Glutamatergic neuron (in vitro differentiated cells): ENCODE measurements around the gene APOF. TPM values are rescaled to one million over a fixed set of nuclear protein-coding genes. Genes with fewer than 3 reads are reported as not detected.
"Not testable (repeated sequence)": the region's sequence is repeated elsewhere in the genome, so short reads cannot be mapped to it uniquely, and the experiment has no call there.

Experiments
- DNase-seq: peaks from one replicate; pipeline ENCODE4 v3.0.0; 2022
- H3K27ac Mint-ChIP-seq: one replicate; pipeline ENCODE4 v1.8.0; 2020; ENCODE audit warnings: mild to moderate bottlenecking, mixed read lengths, inconsistent platforms; ENCODE audit not compliant: unreplicated experiment
- H3K27me3 Mint-ChIP-seq: one replicate; pipeline ENCODE4 v1.8.0; 2020; ENCODE audit warnings: mild to moderate bottlenecking, moderate library complexity, mixed read lengths, inconsistent platforms; ENCODE audit not compliant: unreplicated experiment
- H3K36me3 Mint-ChIP-seq: one replicate; pipeline ENCODE4 v1.8.0; 2020; ENCODE audit warnings: mild to moderate bottlenecking, mixed read lengths, inconsistent platforms; ENCODE audit not compliant: unreplicated experiment
- H3K4me1 Mint-ChIP-seq: one replicate; pipeline ENCODE4 v1.8.0; 2020; ENCODE audit warnings: mild to moderate bottlenecking, low read depth, mixed read lengths, inconsistent platforms; ENCODE audit not compliant: unreplicated experiment
- H3K4me3 Mint-ChIP-seq: one replicate; pipeline ENCODE4 v1.8.0; 2020; ENCODE audit warnings: mild to moderate bottlenecking, mixed read lengths, inconsistent platforms; ENCODE audit not compliant: unreplicated experiment
- H3K9me3 Mint-ChIP-seq: one replicate; pipeline ENCODE4 v1.8.0; 2020; ENCODE audit warnings: mild to moderate bottlenecking, moderate library complexity, mixed read lengths, inconsistent platforms; ENCODE audit not compliant: unreplicated experiment
- long read RNA-seq: library from polyadenylated mRNA; unstranded; transcript quantifications from one replicate; pipeline ENCODE4 v2.0.0, GENCODE V29; 2020; ENCODE audit not compliant: unreplicated experiment
- total RNA-seq: library from RNA; stranded (reverse); fragmentation: NEBNext Ultra II Directional; extraction: Animal tissue kit (Norgen Biotek cat#: 25700); gene quantifications from one replicate; pipeline ENCODE4 v1.2.1, GENCODE V29; 2021; ENCODE audit not compliant: unreplicated experiment
- TF ChIP-seq, protein P1 (sequence below): fragments of 200-600 bp; sonication (generic); IDR thresholded peaks from one replicate; pipeline ENCODE4 v1.5.0; 2021; ENCODE audit not compliant: partially characterized antibody, unreplicated experiment

Gene APOF, protein sequence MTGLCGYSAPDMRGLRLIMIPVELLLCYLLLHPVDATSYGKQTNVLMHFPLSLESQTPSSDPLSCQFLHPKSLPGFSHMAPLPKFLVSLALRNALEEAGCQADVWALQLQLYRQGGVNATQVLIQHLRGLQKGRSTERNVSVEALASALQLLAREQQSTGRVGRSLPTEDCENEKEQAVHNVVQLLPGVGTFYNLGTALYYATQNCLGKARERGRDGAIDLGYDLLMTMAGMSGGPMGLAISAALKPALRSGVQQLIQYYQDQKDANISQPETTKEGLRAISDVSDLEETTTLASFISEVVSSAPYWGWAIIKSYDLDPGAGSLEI
- total RNA-seq = not detected
- long read RNA-seq = 0 reads

DNA sequence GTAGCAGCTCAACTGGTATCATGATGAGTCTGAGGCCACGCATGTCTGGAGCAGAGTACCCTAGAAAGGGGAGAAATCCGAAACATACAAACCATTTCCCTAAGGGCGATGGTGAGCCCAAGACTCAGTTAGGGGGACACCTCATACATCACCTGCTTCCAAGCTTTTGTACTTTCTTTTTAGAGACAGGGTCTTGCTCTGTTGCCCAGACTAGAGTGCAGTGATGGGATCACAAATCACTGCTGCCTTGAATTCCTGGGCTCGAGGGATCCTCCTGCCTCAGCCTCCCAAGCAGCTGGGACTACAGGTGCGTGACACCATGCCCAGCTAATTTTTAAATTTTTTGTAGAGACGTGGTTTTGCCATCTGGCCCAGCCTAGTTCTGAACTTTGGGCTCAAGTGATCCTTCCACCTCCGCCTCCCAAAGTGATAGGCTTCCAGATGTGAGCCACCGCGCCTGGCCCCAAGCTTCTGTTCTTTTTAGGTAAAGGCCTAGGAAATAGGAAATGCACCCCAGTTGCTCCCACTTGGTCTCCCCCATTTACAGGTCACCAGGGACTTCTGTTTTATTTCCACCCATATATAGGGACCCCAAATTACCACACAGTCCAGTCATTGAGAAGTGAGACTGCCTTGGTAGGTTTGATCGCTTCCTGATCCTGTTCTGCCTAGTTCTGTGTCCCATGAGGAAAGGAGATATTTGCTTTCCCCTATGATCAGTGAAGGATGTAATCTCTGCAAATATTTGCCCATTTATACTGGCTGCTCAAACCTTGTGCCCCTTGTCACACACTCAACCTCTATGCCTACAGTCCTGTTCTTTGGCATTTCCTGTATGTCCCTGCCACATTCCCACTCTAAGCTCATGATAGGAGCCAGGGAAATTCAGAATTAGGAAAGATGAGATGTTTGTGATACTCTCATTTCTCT is at the start of gene APOF:
Gene APOF (minus strand): TSS at position 728 of the 930 bp plus-strand sequence. CDS start 112 bp downstream, at position 616.
- no peaks in the 10 kb centered on the region for H3K36me3 Mint-ChIP-seq
- peaks cover 4% of the 10 kb centered on the region for H3K9me3 Mint-ChIP-seq
- H3K4me1 Mint-ChIP-seq = peaks cover 6% of the 10 kb centered on the region
- DNase-seq = no peak
- H3K27ac Mint-ChIP-seq = no peak within 1 kb of the TSS
- peak within 1 kb of the TSS; percentile 87 for H3K4me3 Mint-ChIP-seq
- H3K27me3 Mint-ChIP-seq = peaks cover 11% of the 10 kb centered on the region
- TF ChIP-seq, protein P1, sequence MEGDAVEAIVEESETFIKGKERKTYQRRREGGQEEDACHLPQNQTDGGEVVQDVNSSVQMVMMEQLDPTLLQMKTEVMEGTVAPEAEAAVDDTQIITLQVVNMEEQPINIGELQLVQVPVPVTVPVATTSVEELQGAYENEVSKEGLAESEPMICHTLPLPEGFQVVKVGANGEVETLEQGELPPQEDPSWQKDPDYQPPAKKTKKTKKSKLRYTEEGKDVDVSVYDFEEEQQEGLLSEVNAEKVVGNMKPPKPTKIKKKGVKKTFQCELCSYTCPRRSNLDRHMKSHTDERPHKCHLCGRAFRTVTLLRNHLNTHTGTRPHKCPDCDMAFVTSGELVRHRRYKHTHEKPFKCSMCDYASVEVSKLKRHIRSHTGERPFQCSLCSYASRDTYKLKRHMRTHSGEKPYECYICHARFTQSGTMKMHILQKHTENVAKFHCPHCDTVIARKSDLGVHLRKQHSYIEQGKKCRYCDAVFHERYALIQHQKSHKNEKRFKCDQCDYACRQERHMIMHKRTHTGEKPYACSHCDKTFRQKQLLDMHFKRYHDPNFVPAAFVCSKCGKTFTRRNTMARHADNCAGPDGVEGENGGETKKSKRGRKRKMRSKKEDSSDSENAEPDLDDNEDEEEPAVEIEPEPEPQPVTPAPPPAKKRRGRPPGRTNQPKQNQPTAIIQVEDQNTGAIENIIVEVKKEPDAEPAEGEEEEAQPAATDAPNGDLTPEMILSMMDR = no peak

DNA sequence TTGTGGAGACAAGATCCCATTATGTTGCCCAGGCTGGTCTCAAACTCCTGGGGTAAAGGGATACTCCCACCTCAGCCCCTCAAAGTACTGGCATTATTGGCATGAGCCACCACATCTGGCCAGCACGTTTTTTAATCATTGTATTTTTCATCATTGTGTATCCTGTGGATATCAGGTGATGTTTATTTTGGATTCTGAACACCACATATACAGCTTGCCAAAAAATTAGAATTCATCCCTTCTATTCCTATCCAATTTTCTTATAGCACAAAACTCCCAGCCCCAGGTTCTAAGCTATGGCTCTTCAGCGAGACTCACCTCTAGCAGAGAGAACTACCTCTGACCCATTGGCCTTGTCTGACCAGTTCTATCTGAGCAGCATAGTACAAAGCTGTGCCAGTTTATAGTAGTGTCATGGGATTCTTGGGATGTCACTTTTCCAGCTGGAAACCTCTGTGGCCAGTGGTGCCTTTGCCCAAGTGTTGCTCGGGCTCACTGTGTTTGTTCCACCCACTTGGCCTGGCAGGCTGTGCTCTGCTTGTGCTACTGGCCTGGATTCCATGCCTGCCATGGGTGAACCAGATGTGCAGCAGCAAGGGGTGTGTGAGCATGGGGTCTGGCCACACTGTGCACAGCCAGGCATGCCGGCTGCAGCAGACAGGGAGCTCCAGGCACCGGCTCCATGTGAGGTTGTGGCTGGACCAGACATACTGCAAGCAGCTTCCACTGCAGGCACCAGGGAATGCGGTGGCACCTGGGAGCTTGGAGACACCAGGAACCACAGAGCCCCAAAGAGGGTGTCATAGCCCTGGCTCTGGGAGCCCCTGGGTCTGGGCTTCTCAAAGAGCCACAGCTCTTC is 49.4 kb upstream of the APOF start:
- no peak for DNase-seq
- TF ChIP-seq, protein P1 = no peak
- Mint-ChIP-seq H3K9me3 (no peaks in the 10 kb centered on the region), H3K27ac (no peak overlapping the region), H3K4me1 (no peaks in the 10 kb centered on the region), H3K4me3 (no peak overlapping the region), H3K36me3 (peaks cover 4% of the 10 kb centered on the region), H3K27me3 (no peaks in the 10 kb centered on the region)

DNA sequence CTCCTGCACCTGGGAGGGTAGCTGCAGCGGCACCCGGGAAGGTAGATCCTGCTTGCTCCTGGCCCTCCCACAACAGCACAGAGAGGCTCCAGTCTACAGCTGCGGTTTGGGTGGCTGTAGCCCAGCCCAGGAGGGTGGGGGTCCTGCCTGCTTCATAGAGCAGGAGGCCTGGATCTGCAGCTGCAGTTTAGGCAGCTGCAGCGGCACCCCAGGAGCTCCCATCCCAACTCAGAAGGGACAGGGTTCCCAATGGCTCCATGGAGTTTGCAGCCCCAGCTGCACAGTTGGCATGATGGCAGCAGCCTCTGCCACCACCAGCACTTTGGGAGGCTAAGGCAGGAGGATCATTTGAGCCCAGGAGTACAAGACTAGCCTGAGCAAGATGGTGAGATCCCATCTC is 48.1 kb upstream of the APOF start:
- no peak for DNase-seq
- Mint-ChIP-seq H3K27me3 (no peaks in the 10 kb centered on the region), H3K4me1 (no peaks in the 10 kb centered on the region), H3K9me3 (no peaks in the 10 kb centered on the region), H3K36me3 (peaks cover 4% of the 10 kb centered on the region), H3K4me3 (no peak overlapping the region), H3K27ac (no peak overlapping the region)
- TF ChIP-seq, protein P1 = no peak

DNA sequence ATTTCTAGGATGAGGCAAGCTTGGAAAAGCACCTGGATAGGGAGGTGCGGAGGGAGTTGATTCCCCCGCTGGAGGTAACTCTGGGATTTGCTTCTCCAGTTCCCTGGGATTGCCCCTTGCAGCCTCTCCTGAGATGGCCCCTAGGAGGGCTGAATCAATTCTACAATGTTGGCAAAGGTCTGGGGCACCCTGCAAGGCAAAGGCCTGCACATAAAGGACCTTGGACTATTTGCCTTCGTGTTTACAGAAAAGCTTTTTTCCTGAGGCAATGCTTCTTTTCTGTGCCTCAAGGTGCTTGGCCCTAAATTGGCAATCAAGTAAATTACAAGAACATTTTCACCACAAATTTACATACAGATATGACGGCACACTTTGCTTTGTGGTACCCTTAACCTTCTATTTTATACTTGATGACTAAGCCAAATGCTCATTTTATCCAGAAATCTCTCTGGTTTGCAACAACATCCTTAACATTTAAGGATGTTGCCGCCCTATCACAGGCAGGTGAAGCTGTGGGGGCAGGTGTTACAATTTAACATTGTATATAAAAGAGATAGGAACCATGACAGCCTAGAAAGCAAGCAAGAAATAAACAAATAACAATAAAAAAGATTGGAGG is 46.3 kb upstream of the APOF start:
- H3K4me3 Mint-ChIP-seq = no peak overlapping the region
- no peak overlapping the region for H3K27ac Mint-ChIP-seq
- H3K36me3 Mint-ChIP-seq = peaks cover 4% of the 10 kb centered on the region
- no peaks in the 10 kb centered on the region for H3K4me1 Mint-ChIP-seq
- TF ChIP-seq, protein P1 = no peak
- no peak for DNase-seq
- no peaks in the 10 kb centered on the region for H3K9me3 Mint-ChIP-seq
- H3K27me3 Mint-ChIP-seq = no peaks in the 10 kb centered on the region

DNA sequence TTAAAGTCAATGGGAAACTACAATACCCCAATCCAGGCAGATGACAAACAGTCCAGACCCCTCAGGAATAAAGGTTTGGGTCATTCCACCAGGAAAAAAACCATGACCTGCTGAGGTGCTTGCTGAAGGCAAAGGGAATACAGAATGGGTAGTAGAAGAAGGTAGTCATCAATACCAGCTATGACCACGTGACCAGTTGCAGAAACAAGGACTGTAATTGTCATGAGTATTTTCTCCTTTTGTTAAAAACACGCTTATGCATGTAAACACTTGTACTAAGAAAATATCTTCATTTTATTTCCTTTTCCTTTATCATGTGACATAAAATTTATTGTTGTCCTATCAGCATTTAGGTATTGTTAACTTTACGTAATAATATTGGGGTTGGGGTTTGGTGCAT is 41.6 kb upstream of the APOF start:
- not testable (repeated sequence) for H3K27me3 Mint-ChIP-seq, H3K36me3 Mint-ChIP-seq, H3K9me3 Mint-ChIP-seq, H3K27ac Mint-ChIP-seq, H3K4me3 Mint-ChIP-seq, H3K4me1 Mint-ChIP-seq, DNase-seq

DNA sequence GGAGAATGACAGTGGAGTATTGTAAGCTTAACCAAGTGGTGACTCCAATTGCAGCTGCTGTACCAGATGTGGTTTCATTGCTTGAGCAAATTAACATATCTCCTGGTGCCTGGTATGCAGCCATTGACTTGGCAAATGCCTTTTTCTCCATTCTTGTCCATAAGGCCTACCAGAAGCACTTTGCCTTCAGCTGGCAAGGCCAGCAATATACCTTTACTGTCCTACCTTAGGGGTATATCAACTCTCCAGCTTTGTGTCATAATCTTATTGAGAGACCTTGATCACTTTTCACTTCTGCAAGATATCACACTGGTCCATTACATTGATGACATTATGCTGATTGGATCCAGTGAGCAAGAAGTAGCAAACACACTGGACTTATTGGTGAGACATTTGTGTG is 39.0 kb upstream of the APOF start:
- not testable (repeated sequence) for H3K9me3 Mint-ChIP-seq, H3K27ac Mint-ChIP-seq, H3K4me3 Mint-ChIP-seq, H3K36me3 Mint-ChIP-seq, DNase-seq, H3K4me1 Mint-ChIP-seq, H3K27me3 Mint-ChIP-seq

DNA sequence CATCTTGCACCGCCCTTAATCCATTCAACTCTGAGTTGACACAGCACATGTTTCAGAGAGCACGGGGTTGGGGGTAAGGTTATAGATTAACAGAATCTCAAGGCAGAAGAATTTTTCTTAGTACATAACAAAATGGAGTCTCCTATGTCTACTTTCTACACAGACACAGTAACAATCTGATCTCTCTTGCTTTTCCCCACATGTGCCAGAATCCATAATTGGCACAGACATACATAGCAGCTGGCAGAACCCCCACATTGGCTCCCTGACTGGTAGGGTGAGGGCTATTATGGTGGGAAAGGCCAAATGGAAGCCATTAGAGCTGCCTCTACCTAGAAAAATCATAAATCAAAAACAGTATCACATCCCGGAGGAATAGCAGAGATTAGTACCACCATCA is 38.5 kb upstream of the APOF start:
- H3K36me3 Mint-ChIP-seq, H3K4me3 Mint-ChIP-seq, H3K9me3 Mint-ChIP-seq, H3K4me1 Mint-ChIP-seq, DNase-seq, H3K27me3 Mint-ChIP-seq, H3K27ac Mint-ChIP-seq: not testable (repeated sequence)
